Kasumi-1 (cell line): ENCODE results near the gene STS.
A peak's percentile ranks its signal among the peaks of the same experiment; 100 is the strongest.
"Not testable (repeated sequence)": the region's sequence is repeated elsewhere in the genome, so short reads cannot be mapped to it uniquely, and the experiment has no call there.

Experiments
- DNase-seq, 2 experiments: peaks; one replicate each; lab custom pipeline; 2025; lab: John Stamatoyannopoulos, UW

Gene STS

GRCh38 chrX:7139202-7140081, 8.1 kb upstream of the STS start:
- DNase-seq: no peak

- no peak for DNase-seq
Measured at GRCh38 chrX:7143076-7143475, 4.4 kb upstream of the STS start.

- no peak for DNase-seq
Measured at GRCh38 chrX:7143941-7144525, 3.5 kb upstream of the STS start.

GRCh38 chrX:7145454-7145853, 2.1 kb upstream of the STS start:
- no peak for DNase-seq

- no peak for DNase-seq
Measured at GRCh38 chrX:7146020-7146702, 1.4 kb upstream of the STS start.

GRCh38 chrX:7146703-7147412, 654 bp upstream of the STS start:
- DNase-seq: no peak

GRCh38 chrX:7147978-7148854, 704 bp downstream of the STS start, which contains the start of gene PUDP:
TSS of gene PUDP (minus strand) at chrX:7148153. CDS start at chrX:7148113, 40 bp downstream.
- peak; percentile 41 to 54 for DNase-seq

- DNase-seq: no peak
Measured at GRCh38 chrX:7149411-7149810, 1.9 kb downstream of the STS start.

- no peak for DNase-seq
Measured at GRCh38 chrX:7153231-7153630, 5.7 kb downstream of the STS start.

GRCh38 chrX:7154041-7154597, 6.6 kb downstream of the STS start:
- no peak for DNase-seq

GRCh38 chrX:7155163-7155562, 7.7 kb downstream of the STS start:
- DNase-seq: no peak

GRCh38 chrX:7156879-7157278, 9.4 kb downstream of the STS start:
- no peak for DNase-seq

GRCh38 chrX:7158468-7158990, 11.0 kb downstream of the STS start:
- DNase-seq: no peak

GRCh38 chrX:7159149-7159861, 11.8 kb downstream of the STS start:
- DNase-seq: no peak

- no peak for DNase-seq
Measured at GRCh38 chrX:7163146-7163677, 15.7 kb downstream of the STS start.

GRCh38 chrX:7164174-7164573, 16.7 kb downstream of the STS start:
- no peak for DNase-seq

GRCh38 chrX:7168371-7168770, 20.9 kb downstream of the STS start:
- no peak for DNase-seq

- DNase-seq: no peak
Measured at GRCh38 chrX:7169627-7170026, 22.1 kb downstream of the STS start.

- DNase-seq: no peak
Measured at GRCh38 chrX:7170898-7171297, 23.4 kb downstream of the STS start.

- not testable (repeated sequence) for DNase-seq
Measured at GRCh38 chrX:7178859-7179258, 31.3 kb downstream of the STS start.
